SK-MEL-5 (cell line): Measurements from ENCODE around the gene SLC16A8. TPM values are rescaled to one million over a fixed set of nuclear protein-coding genes. Genes with fewer than 3 reads are reported as not detected.
"Not testable (repeated sequence)": the region's sequence is repeated elsewhere in the genome, so short reads cannot be mapped to it uniquely, and the experiment has no call there.

ENCODE experiments used
- DNase-seq: peaks from one replicate; pipeline ENCODE4 v3.0.0-alpha.2; 2016; ENCODE audit warnings: low read depth, low spot score
- in situ Hi-C: cut with HindIII; loops from 2 replicates; pipeline ENCODE4 v1.10.0; 2016; ENCODE audit warnings: low sequenced_read_pairs, high pct_unique_total_duplicates, low pct_unique_long_range_greater_than_20kb
- total RNA-seq: library from RNA; depleted of rRNA; stranded (reverse); fragments of >200 nt; shearing (Covaris generic); gene quantifications from 2 replicates; pipeline ENCODE4 v1.2.3, GENCODE V29; 2014

The SLC16A8 gene
- total RNA-seq, 1 experiment from 2014 or later: not detected

DNA sequence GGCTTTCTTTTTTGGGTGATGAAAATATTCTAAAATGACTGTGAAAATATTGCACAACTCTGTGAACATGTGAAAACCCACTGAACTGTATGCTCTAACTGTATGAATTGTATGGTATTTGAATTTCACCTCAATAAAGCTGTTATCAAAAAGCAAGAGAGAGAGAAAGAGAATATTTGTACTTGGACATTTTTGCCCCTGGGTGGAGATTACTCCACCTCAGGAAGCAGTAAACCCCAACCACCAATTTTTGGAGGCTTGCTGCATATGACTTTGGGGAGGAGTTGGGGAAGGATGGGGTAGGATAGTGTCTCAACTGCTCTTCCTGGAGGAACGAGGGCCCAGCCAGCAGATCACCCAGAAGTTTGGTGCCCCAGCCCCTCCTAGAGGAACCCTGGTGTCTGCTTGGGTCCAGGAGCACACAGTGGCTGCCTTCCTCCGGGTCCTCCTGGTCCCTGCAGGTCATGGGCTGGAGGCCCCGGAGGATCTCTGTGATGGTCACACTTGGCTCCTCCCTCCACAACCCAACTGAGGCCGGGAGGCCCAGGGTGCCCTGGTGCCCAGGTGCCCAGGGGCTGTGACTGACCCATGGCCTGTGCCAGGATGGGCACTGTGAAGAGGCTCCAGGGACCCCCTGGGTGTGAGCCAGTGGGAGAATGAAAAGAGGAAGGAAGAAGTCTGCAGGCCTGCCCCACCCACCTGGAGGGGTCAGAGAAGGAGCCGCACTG is 42.1 kb downstream of the SLC16A8 start:
- in situ Hi-C loops: no loop called here
- DNase-seq: peak; percentile 62

DNA sequence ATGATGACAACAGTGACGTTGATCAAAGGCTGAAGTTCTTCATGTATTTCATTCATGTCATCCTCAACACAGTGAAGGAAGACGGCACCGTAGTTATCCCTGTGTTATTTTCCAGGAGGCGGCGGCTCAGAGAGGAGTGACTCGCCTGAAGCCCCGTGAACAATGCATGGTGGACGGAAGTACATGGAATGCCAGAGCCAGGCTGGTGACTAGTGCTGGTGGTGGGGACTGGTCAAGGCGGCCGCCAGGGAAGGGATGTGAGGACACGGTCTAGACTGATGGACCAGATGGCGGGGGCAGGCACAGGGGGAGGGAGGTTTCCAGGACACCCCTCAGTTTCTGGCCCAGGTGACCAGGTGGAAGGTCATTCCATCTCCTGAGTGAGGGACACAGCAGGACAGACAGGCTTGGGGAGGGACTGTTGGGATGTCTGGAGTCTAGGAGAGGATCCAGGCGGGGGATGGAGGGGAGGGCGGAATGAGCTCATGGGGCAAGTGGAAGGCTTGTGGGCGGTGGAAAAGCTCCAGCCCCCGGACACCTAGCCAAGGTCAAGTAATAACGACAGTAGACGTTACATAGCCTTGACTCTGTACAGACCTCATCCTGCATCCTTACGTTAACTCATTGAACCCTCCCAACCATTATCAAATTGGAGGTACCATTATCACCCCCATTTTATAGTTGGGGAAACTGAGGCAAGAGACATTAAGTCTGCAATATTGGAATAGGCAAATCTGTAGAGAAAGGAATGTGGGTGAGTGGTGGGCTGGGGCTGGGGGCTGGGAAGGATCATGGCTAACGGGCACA is 42.8 kb downstream of the SLC16A8 start:
- no peak for DNase-seq

DNA sequence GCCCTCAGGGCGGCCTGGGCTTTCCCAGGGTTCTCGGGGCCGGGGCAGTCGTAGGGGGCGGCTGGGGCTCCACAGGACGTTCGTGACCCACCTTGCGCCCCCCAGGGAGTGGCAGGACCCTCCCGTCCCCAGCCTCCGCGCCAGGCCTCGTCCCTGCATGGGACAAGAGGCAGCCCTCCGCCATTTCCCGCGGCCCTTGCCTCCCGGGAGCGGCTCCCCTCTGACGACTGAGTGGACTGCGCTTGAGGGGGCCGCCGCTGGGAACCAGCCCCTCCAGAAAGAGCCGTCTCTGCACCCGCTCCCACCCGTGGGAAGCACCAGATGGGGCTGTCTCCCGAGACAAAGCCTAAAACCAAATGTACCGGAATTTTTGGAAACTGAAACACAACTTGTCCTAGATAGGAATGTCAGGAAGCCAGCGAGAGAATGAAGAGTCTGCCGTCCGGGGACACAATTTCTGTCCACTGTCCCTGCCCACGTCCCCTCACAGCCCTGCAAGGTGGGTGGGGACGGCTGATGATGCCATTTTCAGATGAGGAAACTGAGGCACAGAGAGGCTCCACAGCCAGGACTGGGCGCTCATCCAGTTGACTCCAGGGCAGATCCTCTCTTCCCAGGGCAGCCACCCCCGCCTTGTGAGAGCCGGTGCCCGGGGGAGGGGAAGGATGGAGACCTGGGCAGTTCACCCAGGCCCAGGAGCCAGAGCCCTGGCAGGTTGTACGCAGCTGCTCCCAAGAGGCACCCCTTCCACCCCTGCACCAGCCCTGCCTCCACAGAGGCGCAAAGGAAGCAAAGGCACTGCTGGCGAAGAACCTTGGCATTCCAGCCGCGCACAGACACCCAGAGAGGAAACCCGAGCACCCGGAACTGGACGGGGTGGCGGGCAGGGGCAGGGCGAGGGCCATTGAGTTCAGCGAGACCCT is 44.8 kb downstream of the SLC16A8 start:
- DNase-seq: no peak
- in situ Hi-C loops: no loop called here

More for the DNA sequence above, 42.8 kb downstream of the SLC16A8 start:
- in situ Hi-C loops: no loop called here

DNA sequence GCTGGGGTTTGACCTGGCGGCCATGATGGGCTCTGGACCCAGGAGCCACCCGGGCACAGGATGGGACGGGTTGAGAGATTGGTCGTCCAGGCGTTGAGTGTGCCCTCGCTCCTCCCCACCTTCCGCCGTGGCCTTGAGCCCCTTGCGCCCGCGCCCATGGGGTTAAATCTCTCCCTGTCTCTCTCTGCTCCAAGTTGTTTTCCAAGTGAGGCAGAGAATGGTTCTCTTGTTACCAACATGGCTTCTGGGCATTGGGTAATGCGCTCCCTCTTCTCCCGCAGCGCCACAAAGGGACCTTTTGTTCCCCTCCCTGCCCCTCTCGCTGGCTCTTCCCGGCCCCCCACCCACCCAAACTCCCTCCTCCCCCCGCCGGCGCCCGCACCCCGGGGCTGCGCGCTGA is 45.6 kb downstream of the SLC16A8 start:
- in situ Hi-C loops: no loop called here
- peak; percentile 100 for DNase-seq

DNA sequence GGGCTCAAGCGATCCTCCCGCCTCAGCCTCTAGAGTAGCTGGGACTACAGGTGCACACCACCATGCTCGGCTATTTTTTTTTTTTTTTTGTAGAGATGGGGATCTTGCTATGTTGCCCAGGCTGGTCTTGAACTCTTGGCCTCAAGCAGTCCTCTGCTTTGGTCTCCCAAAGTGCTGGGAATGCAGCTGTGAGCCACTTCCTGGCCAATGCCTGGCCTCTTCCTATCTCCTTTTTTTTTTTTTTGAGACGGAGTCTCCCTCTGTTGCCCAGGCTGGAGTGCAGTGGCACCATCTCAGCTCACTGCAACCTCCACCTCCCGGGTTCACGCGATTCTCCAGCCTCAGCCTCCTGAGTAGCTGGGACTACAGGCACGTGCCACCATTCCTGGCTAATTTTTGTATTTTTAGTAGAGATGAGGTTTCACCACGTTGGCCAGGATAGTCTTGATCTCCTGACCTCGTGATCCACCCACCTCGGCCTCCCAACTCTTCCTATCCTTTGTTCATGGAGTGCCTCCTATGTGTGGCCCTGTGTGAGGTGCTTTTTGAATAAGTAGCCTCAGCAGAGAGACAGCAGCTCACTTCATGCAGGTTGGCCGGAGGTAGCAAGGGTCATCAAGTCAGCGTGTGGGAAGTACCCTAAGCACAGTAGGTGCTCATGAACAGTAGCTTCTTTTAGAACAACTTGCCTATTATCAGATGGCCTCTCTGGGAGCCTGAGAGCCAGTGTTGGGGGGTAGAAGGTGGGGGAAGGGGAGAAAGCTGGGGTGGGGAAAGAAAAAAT is 46.4 kb downstream of the SLC16A8 start:
- DNase-seq: peak; percentile 95
- in situ Hi-C loops: not testable (repeated sequence)

DNA sequence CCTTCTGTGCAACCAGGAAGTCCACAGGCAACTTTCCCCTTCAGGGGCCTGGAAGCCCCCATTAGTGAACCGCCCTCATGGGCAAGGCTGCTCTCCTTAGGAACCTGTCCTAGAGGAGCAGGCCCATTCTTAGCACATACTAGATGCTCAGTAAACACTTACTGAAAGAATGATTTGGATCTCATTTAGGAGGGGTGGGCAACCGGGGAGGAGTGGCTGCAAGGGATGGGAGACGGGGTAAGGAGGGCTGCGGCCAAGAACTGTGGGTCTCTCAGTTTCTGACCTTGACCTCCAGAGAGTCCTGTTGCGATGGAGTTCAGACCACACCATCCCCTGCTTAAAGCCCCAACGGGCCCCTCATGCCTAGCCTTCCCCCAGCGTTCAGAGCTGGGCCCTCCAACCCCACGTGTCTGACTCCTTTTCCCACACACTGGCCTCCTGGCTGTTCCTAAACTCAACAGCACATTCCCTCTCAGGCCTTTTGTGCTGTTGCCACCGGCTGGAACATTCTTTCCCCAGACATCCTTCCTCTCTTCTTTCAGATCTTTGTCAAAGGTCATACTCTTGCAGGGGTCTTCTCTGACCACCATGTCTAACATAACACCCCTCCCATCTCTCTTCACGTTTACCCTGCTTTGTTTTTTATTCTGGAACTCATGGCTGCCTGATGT is 47.5 kb downstream of the SLC16A8 start:
- DNase-seq: no peak
- in situ Hi-C loops: no loop called here

DNA sequence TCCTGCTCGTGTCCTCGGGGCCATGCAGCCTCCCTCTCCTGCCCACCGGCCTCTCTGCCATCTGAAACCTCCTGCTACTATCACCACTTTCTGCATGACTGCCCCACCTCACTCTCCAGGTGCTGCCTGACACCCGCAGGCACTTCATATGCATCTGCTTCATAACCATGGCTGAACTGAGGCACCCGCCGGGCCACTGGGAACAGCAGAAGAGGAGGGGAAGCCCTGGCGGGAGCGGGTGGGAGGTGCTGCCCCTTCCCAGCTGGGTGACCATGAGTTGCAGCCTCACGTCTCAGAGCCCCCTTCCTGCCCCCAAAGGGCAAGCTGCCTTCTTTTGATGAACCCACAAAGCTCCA is 48.5 kb downstream of the SLC16A8 start:
- no peak for DNase-seq
- in situ Hi-C loops: no loop called here

DNA sequence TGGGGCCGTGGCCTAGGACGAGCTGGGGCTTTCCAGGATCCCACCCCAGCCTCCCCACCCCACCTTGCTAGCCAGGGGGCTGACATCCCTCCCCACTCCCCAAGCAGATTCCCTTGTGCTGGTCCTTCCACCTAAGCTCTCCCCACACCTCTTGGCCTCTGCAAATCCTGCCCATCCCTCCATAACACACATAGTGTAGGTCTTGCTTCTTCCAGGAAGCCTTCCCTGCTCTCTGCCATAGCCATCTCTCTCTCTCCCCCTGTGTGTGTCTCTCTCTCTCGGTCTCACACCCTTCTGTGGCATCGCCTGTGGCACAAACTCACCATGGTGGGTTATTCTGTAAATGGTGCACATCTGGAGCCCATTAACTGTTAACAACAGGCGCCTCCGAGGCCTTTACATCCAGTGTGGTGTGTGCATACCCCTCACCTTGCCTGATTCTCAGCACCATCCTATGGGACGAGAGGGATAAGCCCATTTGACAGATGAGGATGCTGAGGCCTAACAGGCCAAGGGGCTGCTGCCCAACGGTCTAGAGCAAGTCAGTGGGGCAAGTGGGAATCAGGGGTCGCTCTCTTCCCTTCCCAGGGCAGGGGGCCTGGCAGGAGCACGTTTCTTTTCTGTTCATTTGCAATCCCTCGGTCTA is 49.0 kb downstream of the SLC16A8 start:
- no peak for DNase-seq
- in situ Hi-C loops: no loop called here

DNA sequence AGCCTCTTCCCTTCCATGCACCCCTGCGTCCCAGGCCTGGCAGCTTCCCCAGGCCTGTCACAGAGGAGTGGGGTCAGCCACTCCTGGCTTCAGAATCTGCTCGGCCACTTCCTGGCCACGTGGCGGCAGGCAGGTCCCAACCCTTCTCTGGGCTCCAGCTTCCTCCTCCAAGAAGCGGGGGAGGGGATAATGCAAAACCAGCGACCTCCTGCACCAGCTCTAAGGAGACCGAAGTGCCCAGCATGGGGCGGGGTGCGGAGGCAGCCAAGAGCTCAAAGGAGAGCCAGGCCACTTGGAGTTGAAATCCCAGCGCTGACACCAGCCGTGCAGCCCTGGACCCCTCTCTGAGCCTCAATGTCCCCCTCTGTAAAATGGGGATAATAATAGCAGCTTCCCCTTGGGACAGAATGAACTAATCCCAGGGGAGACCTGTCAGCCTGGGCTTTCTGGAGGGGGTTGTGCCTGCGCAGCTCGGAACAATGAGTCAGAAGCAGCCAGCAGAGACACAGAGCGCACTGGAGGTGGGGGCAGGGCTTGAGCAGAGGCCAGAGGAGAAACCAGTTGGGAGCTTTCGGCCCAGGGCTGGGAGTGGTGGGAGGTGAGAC is 49.6 kb downstream of the SLC16A8 start:
- in situ Hi-C loops: no loop called here
- peak; percentile 92 for DNase-seq

DNA sequence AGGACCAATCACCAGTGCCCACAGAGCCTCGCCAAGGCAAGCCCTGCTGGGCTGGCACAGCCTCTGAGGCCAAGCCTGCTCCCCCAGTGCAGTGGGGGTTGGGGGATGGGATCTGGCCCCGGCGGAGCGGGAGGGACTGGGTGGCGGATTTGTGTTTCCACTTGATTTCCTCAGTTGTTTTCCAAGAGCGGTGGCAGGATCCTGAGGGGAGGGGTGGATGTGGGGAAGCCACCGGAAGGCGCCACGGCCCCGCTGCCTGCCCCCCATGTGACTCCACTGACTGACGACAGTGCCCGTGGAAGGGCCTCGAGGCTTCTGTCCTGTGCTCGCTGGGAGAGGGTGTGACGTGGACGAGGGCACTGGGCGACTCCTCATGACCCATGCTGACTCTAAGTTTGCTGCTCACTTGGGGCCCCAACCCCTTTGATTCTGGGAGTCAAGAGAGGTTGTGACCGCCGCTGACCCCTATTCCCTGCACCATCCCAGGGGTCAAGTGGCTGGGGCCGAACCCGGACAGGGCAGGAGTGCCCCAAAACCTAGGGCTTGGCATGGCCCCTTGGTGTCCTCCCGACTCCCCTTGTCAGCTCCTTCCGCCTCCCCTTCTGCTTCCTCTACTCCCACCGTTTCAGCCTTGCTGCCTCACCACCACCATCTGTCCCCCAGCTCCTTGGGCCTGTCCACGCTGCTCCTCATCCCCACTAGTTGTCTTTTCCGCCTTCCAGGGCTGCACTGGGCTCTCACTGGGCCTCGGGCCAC is 50.3 kb downstream of the SLC16A8 start:
- peak; percentile 94 for DNase-seq
- in situ Hi-C loops: no loop called here

DNA sequence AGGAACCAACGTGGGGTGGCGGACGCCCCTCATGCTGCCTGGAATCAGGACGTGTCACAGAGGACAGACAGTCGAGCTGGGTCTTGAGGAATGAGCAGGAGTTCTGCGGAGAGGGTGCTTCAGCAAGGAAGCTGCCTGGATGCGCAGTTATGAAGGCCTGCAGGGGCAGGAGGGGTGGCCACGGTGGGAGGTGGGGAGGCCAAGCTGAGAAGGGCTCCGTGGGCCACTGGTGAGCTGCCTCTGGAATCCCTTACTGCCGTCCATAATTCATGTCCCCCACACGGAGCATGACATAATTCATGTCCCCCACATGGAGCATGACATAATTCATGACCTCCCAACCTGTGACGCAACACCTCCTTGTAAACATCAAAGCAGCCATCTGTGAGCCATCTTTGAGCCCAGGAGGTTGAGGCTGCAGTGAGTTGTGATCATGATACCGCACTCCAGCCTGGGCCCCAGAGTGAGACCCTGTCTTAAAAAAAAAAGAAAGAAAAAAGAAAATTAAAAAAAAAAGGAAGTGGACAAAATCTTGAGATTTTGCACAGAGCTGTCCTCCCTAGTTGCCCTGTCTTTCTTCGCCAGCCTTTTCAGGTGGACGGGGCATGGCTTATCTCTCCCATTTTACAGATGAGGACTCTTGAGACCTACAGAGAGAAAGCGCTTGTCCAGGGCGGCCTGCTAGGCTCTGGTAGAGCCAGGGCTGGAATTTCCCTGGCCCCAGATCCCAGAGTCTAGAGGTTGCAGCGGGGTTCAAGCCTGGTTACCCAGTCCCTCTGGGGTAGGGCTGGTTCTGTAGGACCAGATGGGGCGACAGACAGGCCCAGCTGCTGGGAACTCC is 51.1 kb downstream of the SLC16A8 start:
- DNase-seq: no peak
- in situ Hi-C loops: no loop called here

DNA sequence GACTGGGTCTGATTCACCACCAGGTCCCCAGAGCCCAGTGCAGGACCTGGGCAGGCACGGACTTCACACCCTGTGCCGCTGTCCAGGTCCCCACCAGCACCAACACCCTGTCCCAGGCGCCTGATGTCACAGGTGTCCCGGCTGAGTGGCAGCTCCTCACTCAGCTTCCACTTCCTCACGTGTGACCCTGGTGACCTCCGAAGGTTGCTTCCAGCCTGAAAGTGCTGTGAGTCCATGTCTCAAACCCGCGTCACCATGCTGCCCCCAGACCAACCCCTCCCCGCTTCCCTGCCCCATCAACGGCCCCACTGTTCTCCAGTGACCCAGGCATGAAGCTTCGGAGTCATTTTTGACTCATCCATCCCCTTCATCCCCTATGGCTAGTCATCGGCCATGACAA is 52.5 kb downstream of the SLC16A8 start:
- DNase-seq: no peak
- in situ Hi-C loops: no loop called here

DNA sequence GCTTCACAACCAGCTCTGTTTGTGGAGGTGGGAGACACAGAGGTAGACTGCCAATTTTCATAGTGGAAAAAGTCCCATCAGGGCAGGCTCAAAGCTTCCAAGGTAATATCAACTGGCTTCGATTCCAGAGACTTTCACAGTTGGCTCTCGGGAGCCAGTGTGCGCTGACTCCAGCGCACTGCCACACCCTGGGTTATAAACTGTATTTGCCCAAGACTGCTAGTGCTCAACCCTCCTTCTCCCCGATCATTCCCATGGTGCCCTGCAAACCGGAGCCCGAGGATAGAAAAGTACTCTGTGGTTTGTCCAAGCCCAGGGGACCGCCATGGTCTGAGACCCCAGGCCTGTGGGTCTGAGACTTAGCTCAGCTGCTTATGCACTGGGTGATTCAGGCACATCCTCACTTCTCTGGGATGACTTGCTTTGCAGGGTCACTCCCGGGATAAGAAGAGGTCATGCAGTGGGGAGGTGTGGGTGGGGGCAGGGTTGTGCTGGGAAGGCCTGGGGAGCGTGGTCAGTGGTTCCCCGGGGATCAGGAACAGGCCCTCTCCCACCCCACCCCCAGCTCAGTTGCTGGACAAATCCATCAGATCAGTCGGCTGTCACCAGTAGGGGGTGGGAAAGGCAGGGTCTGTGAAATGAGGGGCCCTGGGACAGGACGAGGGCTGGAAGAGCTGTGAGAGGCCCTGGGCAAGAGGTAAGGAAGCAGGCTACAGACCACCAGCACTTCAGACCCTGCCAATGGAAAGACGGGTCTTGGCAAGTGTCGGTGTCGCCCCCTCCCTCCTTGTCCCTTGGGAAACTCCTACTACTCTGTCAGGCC is 53.5 kb downstream of the SLC16A8 start:
- in situ Hi-C loops: no loop called here
- no peak for DNase-seq

DNA sequence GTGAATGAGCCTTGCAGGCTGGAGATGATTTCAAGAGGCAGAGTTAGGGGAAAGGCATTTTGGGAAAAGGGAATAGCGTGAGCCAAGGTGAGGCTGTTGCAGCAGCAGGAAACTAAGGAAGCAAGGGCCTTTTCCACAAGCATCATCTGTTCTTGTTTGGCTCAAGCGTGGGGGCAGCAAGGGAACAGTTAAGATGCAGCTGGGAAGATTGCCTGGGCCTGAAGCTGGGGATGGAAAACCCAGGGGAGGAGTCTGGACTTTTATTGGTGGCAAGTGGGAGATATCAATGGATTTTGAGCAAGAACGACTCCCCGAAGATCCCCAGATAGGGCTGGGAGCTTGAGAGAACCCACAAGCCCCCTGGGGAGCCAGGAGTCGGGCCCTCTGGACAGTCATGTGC is 54.1 kb downstream of the SLC16A8 start:
- in situ Hi-C loops: no loop called here
- no peak for DNase-seq
